Thyroid gland (tissue), 4 donors: Measurements from ENCODE around the gene ADAM22.

Source experiments
- CTCF ChIP-seq, 6 experiments: fragments of 200-600 bp in 3 of 6; fragments of 450-650 bp in 3 of 6; sonication (generic) in 3 of 6; IDR thresholded peaks; one replicate each; pipeline ENCODE4 v1.5.1; 2016 to 2019; ENCODE audit warnings: antibody characterized with exemption in 6 of 6, mild to moderate bottlenecking in 2 of 6, inconsistent platforms in 1 of 6, moderate library complexity in 1 of 6
- POLR2A ChIP-seq, 2 donors: fragments of 450-650 bp; IDR thresholded peaks; one replicate each; pipeline ENCODE4 v1.6.1; 2017; ENCODE audit warnings: antibody characterized with exemption in 2 of 2, mild to moderate bottlenecking in 2 of 2, moderate library complexity in 1 of 2

DNA sequence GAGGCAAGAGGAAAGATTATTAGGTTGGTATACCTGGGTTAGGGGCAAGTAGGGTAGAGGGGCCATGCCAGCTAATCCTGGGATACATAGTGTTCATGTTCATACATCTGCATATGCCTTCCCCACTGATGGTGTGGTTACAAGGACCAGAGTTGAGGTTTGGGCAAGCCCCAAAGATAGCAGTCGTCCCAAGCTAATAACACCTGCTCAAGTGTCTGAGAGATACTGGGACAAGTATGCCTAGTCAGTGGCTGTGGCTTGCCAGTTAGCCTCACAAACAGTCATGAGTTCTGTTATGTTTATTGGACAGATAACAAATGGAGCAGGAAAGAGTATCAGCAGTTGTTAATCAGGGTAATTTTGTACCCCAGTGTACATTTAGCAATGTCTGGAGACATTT is 139.6 kb downstream of the ADAM22 start:
- TF ChIP-seq CTCF (IDR thresholded peaks at IDR 0.05) = no peak
- TF ChIP-seq POLR2A (IDR thresholded peaks at IDR 0.05) = no peak
